HG03558 (cell line): ENCODE results near the gene MEGF9.
"Not testable (repeated sequence)": the region's sequence is repeated elsewhere in the genome, so short reads cannot be mapped to it uniquely, and the experiment has no call there.

Experiments used
- ATAC-seq: cut with Tn5 transposase; IDR thresholded peaks from one replicate; pipeline ENCODE4 v1.9.1; 2021; ENCODE audit warnings: moderate number of reproducible peaks; ENCODE audit not compliant: unreplicated experiment; ENCODE audit errors: extremely low read depth

The MEGF9 gene

DNA sequence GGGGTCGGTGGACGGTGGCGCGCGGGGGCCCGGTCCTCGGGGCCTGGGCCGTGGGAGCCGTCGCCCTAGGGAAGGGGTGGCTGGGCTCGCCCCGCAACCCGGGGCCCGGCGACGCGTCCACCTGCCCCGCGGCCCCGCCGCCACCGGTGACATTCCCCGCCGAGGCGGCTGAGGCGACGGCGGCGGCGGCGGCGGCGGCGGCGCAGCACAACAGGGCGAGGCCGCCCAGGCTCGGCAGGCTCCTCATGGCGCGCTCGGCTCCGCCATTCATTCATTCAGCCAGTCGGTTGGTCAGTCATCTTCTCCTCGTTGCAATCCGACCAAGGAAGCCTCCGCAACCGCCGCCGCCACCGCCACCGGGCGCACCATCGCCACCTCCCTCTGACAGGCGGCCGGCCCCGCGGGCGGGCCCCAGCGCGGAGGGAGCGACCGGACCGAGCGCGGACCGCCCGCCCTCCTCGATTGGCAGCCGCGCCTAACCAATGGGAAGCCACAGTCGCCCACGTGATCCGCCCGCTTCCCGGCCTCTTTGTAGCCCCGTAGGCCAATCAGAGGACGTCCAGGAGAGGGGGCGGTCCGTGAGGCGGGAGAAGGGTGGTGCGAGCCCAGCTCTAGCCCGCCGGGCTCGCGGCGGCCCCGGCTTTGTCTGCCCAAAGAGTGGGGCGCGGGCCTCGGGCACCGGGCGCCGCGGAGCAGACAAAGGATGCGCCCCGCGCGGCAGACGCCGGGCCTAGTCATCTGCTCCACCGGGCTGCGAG is at the start of gene MEGF9:
Gene MEGF9 (minus strand): TSS at position 383 of the 758 bp plus-strand sequence. CDS start 112 bp downstream, at position 271.
- peak; percentile 92 for ATAC-seq

GRCh38 chr9:120761006-120761405 is 46.7 kb upstream of the MEGF9 start:
- no peak for ATAC-seq

GRCh38 chr9:120759755-120760400 is 45.6 kb upstream of the MEGF9 start:
- ATAC-seq = no peak

GRCh38 chr9:120758544-120758943 is 44.3 kb upstream of the MEGF9 start:
- ATAC-seq = no peak

GRCh38 chr9:120757026-120757913 is 43.0 kb upstream of the MEGF9 start:
- no peak for ATAC-seq

DNA sequence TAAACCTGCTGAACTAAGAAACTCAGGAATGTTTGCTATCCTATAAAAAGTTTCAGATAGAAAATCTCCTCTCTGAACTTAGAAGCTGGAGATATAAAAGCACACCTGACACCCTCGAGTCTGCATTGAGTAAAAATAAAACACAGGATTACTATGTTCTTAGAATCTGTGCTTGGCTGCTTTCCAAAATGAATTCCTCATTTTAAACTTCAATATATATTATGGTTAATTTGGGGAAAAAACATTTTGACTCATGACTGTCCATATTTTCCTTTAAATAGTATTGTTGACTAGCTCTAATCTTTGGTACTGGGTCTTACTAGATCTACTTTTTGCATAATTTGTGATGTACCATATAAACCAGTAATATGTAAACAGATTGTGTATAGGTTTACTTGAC is 42.3 kb upstream of the MEGF9 start:
- ATAC-seq = no peak

DNA sequence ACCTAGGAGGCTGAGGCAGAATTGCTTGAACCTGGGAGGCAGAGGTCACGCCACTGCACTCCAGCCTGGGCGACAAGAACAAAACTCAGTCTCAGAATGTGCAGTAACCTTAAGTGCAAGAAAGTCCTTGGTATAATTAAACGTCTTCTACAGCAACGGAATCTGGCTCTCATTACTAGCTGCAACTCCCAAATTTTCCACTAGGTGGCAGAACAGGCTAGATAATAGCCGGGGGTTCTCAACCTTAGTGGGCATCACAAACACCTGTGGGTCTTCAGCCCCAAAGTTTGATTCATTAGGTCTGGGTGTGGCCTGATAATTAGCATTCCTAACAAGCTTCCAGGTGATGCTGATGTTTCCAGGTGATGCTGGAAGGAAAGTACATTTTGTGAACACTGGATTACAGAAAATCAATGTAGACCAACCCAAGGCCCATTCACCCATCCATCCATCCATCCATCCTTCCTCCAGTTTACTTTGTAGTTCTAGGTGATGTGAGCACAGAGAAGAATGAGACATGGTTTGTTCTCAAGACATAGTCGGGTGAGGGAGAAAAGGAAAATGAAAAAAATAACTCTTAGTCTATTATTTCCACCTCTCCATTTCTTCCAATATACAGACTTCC is 41.7 kb upstream of the MEGF9 start:
- no peak for ATAC-seq

- peak; percentile 74 for ATAC-seq
Observed at GRCh38 chr9:120755044-120755443, 40.8 kb upstream of the MEGF9 start.

GRCh38 chr9:120750421-120750820 is 36.2 kb upstream of the MEGF9 start:
- ATAC-seq = no peak

DNA sequence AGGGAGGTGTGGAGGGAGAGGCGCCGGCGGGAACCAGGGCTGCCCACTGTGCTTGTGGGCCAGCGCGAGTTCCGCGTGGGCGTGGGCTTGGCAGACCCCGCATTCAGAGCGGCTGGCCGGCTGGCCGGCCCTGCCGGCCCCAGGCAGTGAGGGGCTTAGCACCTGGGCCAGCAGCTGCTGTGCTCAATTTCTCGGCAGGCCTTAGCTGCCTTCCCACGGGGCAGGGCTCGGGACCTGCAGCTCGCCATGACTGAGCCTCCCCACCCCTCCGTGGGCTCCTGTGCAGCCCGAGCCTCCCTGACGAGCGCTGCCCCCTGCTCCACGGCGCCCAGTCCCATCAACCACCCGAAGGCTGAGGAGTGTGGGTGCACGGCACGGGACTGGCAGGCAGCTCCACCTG is 32.1 kb upstream of the MEGF9 start:
- ATAC-seq = not testable (repeated sequence)

- ATAC-seq = no peak
Observed at GRCh38 chr9:120745278-120745677, 31.0 kb upstream of the MEGF9 start.

DNA sequence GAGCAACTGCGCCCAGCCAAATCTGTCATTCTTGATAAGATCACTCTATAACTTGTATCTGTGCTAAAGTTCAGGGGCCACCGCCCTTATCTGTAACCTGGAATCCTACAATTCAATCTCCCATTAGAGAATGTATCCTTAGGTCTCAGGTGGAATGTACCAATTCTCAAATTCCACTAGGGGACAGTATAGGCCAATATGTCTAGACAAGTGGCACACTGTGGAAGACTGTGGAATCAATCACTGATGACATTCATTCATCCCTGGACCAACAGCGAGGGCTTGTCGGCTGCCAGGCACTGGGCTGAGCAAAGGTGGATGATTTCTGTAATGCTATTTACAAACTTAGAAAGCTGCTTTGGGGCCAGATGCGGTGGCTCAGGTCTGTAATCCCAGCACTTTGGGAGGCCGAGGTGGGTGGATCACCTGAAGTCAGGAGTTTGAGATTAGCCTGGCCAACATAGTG is 28.7 kb upstream of the MEGF9 start:
- ATAC-seq = no peak

- ATAC-seq = no peak
Observed at GRCh38 chr9:120741701-120742100, 27.4 kb upstream of the MEGF9 start.

DNA sequence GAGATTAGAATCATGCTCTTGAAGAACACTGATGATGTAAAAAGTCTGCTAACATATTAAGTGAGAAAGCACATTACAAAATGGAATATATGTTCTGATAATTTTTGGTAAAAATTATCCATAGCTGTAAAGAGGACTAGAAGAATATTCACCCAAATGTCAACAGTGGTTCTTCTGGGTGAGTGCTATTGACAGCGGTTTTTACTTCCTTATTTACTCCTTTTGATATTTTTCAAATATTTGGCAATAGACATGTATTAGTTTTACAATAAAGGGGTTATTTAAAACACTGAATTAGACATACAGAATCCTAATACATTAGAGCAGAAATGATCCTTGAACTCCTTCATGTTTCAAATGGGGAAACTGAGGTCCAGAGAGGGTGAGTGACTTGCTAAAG is 26.9 kb upstream of the MEGF9 start:
- no peak for ATAC-seq

DNA sequence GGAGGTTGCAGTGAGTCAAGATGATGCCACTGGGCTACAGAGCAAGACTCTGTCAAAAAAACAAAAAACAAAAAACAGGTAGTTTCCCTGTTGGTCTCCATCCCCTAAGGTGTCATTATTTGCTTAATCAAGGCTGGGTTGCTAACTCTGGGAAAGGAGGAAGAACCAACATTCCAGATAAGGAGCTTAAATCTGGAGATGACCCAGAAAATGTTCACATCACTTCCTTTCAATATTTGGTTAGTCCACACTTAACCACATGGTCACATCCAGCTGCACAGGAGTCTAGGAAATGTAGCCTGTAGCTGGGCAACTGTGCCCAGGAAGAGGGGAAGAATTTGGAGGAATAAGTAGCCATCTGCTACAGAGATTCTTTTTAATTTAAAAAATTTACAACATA is 25.9 kb upstream of the MEGF9 start:
- no peak for ATAC-seq

- ATAC-seq = no peak
Observed at GRCh38 chr9:120737416-120738165, 23.3 kb upstream of the MEGF9 start.

DNA sequence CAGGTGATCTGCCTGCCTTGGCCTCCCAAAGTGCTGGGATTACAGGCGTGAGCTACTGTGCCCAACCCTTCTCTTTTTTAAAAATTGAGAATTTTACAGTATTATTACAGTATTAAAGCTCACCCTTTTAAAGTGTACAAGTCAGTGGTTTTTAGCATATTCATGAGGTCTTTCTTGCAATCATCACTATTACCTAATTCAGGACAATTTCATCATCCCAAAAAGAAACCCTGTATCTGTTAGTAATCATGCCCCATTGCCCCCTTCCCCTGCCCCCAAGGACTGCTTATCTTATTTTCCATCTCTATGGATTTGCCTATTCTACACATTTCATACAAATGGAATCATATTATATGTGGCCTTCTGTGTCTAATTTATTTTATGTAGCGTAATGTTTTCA is 22.6 kb upstream of the MEGF9 start:
- ATAC-seq = no peak

- no peak for ATAC-seq
Observed at GRCh38 chr9:120735415-120736126, 21.3 kb upstream of the MEGF9 start.
